Muscle of leg (tissue), 11 donors: Measurements from ENCODE around the gene DTL. TPM values are rescaled to one million over a fixed set of nuclear protein-coding genes. Genes with fewer than 3 reads are reported as not detected.

Source experiments
- DNase-seq: peaks from one replicate; pipeline ENCODE4 v3.0.0; 2013
- H3K27ac ChIP-seq: one replicate; pipeline ENCODE4 v1.5.1; 2013; ENCODE audit warnings: mild to moderate bottlenecking, low read length, control low read depth
- H3K27me3 ChIP-seq: one replicate; pipeline ENCODE4 v1.6.1; 2013; ENCODE audit warnings: low read length; ENCODE audit not compliant: control insufficient read depth, insufficient read depth
- H3K36me3 ChIP-seq: one replicate; pipeline ENCODE4 v1.6.1; 2013; ENCODE audit warnings: low read length; ENCODE audit not compliant: control insufficient read depth, insufficient read depth
- H3K4me1 ChIP-seq: one replicate; pipeline ENCODE4 v1.6.1; 2013; ENCODE audit warnings: low read length; ENCODE audit not compliant: control insufficient read depth, insufficient read depth
- H3K4me3 ChIP-seq: one replicate; pipeline ENCODE4 v1.5.1; 2013; ENCODE audit warnings: low read length, control low read depth
- H3K9me3 ChIP-seq: replicated peaks from 2 replicates; pipeline ENCODE4 v1.6.1; 2013; ENCODE audit warnings: low read depth, low read length; ENCODE audit not compliant: control insufficient read depth
- WGBS: methylation state at CpG from one replicate; pipeline ENCODE4 v1.1.5; 2013; ENCODE audit warnings: missing lambda C conversion rate; ENCODE audit not compliant: insufficient coverage; 5-methylcytosine and 5-hydroxymethylcytosine counted together
- polyA plus RNA-seq, 8 donors: library from polyadenylated mRNA; unstranded; fragments of 120-200 nt; gene quantifications; one replicate each; pipeline versions ENCODE4 v1.2.1 to v1.2.3, GENCODE V29; 2013; ENCODE audit warnings: inconsistent platforms in 1 of 8, low replicate concordance in 1 of 8; ENCODE audit not compliant: insufficient read length in 8 of 8, insufficient read depth in 1 of 8
- total RNA-seq: library from RNA; stranded (reverse); fragments of 120-200 nt; gene quantifications from one replicate; pipeline ENCODE4 v1.2.4, GENCODE V29; 2013

DTL gene
- total and polyA plus RNA-seq, 9 donors, result 7.5 to 14.5 (median 8.7) TPM

DNA sequence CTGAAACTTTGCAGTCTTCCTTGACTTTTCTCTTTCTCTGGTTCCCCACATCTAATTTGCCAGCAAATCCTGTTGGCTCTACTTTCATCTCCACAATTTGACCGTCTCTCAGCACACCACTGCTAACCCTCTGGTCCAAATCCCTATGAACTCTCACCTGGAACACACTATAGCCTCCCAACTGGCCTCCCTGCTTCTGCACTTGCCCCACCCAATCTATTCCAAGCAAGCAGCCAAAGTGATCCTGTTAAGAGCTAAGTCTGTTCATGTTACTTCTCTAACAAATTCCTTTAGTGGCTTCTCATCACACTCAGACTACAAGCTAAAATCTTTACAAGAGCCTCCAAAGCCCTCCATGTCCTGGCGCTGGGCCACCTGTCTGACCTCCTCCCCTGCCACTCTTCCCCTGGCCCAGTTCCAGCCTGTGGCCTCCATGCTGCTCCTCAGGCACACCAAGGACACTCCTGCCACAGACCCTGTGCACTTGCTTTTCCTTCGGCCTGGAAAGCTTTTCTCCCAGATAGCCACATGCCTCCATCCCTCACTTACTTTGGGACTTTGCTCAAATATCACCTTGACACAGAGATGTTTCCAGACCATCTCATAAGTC is 104.1 kb downstream of the DTL start:
- Histone ChIP-seq H3K36me3 (no peaks in the 10 kb centered on the region), H3K27me3 (no peaks in the 10 kb centered on the region), H3K9me3 (peaks cover 4% of the 10 kb centered on the region), H3K27ac (no peak overlapping the region), H3K4me3 (no peak overlapping the region), H3K4me1 (peaks cover 2% of the 10 kb centered on the region)
- DNase-seq, result peak; percentile 28
- 90% methylated on average over 3 of the region's 3 CpGs for WGBS

DNA sequence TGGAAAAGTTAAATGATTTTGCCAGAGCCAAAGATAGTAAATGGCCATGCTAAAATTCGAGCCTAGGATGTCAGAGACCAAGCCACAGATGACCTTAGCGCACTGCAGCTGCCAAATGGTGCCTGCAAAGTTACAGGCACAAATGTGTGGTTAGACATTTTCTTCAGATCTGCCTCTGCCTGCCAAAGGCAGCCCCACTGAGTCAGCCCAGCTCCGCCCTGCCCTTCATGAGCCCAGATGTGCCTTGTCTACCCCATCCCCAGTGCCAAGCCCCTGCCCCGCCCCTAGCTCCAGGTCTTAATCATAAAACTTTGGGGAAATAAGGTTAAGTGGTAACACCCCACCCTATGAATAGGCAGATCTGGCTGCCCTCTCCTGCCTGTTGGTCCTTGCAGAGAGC is 105.9 kb downstream of the DTL start:
- Histone ChIP-seq H3K27me3 (no peaks in the 10 kb centered on the region), H3K27ac (no peak overlapping the region), H3K36me3 (no peaks in the 10 kb centered on the region), H3K4me1 (peaks cover 2% of the 10 kb centered on the region), H3K9me3 (no peaks in the 10 kb centered on the region), H3K4me3 (no peak overlapping the region)
- DNase-seq, result no peak
- 82% methylated on average over 2 of the region's 4 CpGs for WGBS

DNA sequence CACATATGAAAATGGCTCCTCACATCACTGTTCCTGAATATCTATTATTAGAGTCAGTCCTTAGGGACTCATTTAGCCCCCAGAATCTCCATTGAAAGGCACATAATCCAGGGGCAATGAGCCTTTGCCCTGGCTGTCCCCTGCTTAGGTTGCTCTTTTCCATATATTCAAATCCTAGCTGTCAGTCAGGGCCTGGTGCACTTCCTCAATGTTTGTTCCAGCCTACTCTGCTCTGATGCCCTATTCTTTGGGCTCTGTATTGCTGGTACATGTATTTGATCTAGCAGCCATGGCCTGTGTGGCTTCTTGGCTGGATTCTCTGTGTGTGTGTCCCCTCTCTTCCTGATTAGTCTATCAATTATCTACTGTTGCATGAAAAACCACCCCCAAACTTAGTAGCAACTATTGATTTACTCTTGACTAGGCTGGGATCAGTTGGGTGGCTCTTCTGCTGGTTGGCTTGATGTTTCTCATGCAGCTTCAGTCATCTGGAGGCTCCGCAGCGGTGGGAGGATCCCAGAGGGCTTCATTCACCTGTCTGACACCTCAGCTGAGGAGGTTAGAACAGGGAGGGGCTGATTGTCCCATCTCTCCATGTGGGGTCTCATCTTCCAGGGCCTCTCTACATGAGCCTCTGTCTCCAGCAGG is 107.5 kb downstream of the DTL start:
- Histone ChIP-seq H3K9me3 (no peaks in the 10 kb centered on the region), H3K4me1 (peaks cover 2% of the 10 kb centered on the region), H3K27me3 (no peaks in the 10 kb centered on the region), H3K36me3 (no peaks in the 10 kb centered on the region), H3K27ac (no peak overlapping the region), H3K4me3 (no peak overlapping the region)
- no peak for DNase-seq
- no CpG with 5 or more reads among the region's 2 CpGs for WGBS

DNA sequence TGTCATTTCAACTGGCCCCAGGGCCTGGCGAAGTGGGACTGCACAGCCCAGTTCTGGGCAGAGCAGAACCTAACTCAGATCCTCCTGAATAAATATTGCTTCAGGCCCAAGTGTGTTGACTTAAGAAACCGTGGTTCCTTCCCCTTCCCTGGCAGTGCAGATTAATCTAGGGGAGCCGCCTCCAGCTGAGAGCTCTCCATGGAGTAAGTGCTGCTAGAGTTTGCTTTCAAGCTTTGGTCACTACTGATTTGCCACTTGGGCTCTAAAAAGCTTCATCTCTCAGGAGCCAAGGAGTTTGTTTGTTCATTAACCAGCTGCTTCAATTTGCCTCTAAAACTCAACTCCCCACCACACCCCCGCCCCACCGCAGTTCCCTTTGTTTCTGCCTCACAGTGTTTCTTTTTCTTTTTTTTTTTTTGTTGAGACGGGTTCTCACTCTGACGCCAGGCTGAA is 112.1 kb downstream of the DTL start:
- no peak overlapping the region for H3K4me3 ChIP-seq
- no peak overlapping the region for H3K27ac ChIP-seq
- WGBS, result 80% methylated on average over 1 of the region's 7 CpGs
- DNase-seq, result no peak
- no peaks in the 10 kb centered on the region for H3K4me1 ChIP-seq
- H3K27me3 ChIP-seq, result no peaks in the 10 kb centered on the region
- H3K36me3 ChIP-seq, result no peaks in the 10 kb centered on the region
- no peaks in the 10 kb centered on the region for H3K9me3 ChIP-seq

DNA sequence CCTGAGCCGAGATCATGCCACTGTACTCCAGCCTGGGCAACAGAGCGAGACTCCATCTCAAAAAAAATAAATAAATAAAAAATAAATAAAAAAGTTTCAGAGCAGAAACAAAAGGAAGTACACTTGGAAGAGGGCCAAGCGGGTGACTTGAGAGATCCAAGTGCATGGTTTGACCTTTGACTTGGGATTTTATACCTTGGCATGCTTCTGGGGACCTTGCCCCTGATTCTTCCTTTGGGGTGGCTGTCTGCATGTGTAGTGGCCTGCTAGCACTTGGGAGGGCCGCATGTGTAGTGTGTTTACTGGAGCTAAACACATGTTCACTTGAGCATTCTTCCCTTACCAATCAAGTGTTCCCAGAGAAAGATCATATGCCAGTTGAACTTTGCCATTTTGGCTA is 114.0 kb downstream of the DTL start:
- H3K9me3 ChIP-seq, result no peaks in the 10 kb centered on the region
- DNase-seq, result no peak
- H3K36me3 ChIP-seq, result no peaks in the 10 kb centered on the region
- no peaks in the 10 kb centered on the region for H3K4me1 ChIP-seq
- no peak overlapping the region for H3K4me3 ChIP-seq
- 100% methylated on average over 1 of the region's 4 CpGs for WGBS
- no peak overlapping the region for H3K27ac ChIP-seq
- no peaks in the 10 kb centered on the region for H3K27me3 ChIP-seq

DNA sequence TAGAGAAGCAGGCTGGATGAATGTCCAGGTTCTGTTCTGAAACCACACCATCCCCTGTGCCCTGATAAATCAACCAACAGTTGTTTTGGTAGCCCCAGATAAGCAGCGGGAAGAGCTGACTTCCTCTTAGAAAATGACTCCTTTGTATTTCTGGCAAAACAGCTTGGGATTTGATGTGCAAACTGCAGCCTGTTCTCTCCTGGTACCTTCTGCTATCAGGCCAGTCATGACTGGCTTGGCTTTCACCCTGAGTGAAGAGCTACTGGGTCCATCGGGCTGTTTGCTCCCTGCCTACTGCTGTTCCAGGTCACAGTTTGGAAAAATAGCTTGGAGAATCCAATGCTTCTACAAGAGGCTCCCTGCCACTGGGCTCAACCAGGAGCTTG is 116.8 kb downstream of the DTL start:
- WGBS, result 45% methylated on average over 2 of the region's 2 CpGs

DNA sequence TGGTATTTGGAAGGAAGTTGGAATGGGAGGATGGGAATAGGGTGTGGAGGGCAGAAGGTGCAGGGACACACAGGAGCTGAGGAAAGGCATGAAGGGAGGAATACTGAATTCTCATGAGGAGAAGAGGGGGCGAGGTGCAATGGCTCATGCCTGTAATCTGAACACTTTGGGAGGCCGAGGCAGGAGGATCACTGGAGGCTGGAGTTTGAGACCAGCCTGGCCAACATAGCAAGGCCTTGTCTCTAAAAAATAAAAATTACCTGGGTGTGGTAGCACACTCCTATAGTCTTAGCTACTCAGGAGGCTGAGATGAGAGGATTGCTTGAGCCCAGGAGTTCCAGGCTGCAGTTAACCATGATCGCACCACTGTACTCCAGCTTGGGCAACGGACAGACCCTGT is 117.3 kb downstream of the DTL start:
- DNase-seq, result no peak
- peaks cover 2% of the 10 kb centered on the region for H3K9me3 ChIP-seq
- H3K4me3 ChIP-seq, result no peak overlapping the region
- H3K36me3 ChIP-seq, result no peaks in the 10 kb centered on the region
- no peaks in the 10 kb centered on the region for H3K27me3 ChIP-seq
- no peak overlapping the region for H3K27ac ChIP-seq
- H3K4me1 ChIP-seq, result no peaks in the 10 kb centered on the region
- 100% methylated on average over 1 of the region's 4 CpGs for WGBS

More for the DNA sequence above, 116.8 kb downstream of the DTL start:
- no peaks in the 10 kb centered on the region for H3K4me1 ChIP-seq
- no peak overlapping the region for H3K27ac ChIP-seq
- peaks cover 2% of the 10 kb centered on the region for H3K9me3 ChIP-seq
- no peak overlapping the region for H3K4me3 ChIP-seq
- DNase-seq, result peak; percentile 3
- H3K27me3 ChIP-seq, result no peaks in the 10 kb centered on the region
- H3K36me3 ChIP-seq, result no peaks in the 10 kb centered on the region

DNA sequence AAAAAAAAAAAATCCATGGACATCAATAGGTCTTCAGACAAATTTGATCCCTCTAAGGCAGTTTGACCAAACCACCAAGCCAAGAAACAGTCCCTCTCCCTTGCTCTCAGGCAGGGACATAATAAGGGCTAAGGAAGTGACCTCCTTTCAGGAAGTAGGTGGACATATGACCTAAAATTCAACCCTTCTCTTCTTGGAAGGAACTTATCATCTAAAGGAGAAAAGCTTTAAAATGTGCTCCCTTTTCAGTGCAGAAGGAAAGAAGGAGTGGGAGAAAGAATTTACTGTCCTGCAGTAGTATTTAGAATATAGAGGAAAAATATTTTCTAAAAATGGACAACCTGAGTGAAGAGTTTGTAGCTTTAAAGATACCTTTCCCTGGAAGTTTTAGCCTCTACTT is 118.1 kb downstream of the DTL start:
- Histone ChIP-seq H3K4me3 (no peak overlapping the region), H3K36me3 (no peaks in the 10 kb centered on the region), H3K27me3 (no peaks in the 10 kb centered on the region), H3K9me3 (peaks cover 2% of the 10 kb centered on the region), H3K27ac (no peak overlapping the region), H3K4me1 (no peaks in the 10 kb centered on the region)
- DNase-seq, result no peak

Other genes starting within 250 kb of the DTL start
- 23.1 TPM for gene LPGAT1, start 205.0 kb upstream of the DTL start, total RNA-seq
- gene LPGAT1, start 205.0 kb upstream of the DTL start, polyA plus RNA-seq, result 10 to 100 TPM; 14.0 to 22.7 (median 17.0) TPM
- gene INTS7, start 191 bp upstream of the DTL start, total RNA-seq, result 12.5 TPM
- gene INTS7, start 191 bp upstream of the DTL start, polyA plus RNA-seq, result 10 to 100 TPM; 11.3 to 13.9 (median 12.6) TPM
- gene PPP2R5A, start 249.7 kb downstream of the DTL start, total RNA-seq, result 30.2 TPM
- 10 to 100 TPM; 23.2 to 34.2 (median 28.4) TPM for gene PPP2R5A, start 249.7 kb downstream of the DTL start, polyA plus RNA-seq